ENCODE data around the gene ZNF236.

DNA sequence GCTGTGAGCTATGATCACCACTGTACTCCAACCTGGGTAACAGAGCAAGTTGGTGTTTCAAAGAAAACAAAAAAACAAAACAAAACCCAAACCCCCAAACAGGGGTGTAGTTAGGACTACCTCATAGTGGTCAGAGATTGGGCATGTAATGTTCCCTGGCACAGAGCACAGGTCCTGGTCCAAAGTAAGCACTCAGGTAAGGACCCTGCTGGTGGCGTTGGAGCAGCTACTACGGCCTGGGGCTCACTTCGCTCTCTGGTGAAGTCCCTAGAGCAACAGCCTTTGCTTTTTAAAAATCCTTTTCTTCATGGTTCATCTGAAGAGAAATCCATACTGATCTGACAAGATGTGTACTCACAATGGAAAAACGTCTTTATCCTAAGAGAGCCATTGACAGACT, 130.4 kb downstream of the ZNF236 start:
- TF ChIP-seq, protein P1, sequence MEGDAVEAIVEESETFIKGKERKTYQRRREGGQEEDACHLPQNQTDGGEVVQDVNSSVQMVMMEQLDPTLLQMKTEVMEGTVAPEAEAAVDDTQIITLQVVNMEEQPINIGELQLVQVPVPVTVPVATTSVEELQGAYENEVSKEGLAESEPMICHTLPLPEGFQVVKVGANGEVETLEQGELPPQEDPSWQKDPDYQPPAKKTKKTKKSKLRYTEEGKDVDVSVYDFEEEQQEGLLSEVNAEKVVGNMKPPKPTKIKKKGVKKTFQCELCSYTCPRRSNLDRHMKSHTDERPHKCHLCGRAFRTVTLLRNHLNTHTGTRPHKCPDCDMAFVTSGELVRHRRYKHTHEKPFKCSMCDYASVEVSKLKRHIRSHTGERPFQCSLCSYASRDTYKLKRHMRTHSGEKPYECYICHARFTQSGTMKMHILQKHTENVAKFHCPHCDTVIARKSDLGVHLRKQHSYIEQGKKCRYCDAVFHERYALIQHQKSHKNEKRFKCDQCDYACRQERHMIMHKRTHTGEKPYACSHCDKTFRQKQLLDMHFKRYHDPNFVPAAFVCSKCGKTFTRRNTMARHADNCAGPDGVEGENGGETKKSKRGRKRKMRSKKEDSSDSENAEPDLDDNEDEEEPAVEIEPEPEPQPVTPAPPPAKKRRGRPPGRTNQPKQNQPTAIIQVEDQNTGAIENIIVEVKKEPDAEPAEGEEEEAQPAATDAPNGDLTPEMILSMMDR (conservative IDR thresholded peaks at IDR 0.05 in 1 of 2, IDR thresholded peaks at IDR 0.05 in 1 of 2; ENCODE audit: low read depth in 1 of 2, low read length in 2 of 2), result no peak
- TF ChIP-seq EZH2 (IDR thresholded peaks at IDR 0.05; ENCODE audit: low read length, missing control alignments), result no peak

Data from fibroblast of lung (primary cell).